Stomach (tissue), 9 donors: ENCODE measurements around the gene FBLL1. TPM values are rescaled to one million over a fixed set of nuclear protein-coding genes. Genes with fewer than 3 reads are reported as not detected.
"Not testable (repeated sequence)": the region's sequence is repeated elsewhere in the genome, so short reads cannot be mapped to it uniquely, and the experiment has no call there.

Experiments used
- DNase-seq, 2 donors: peaks; one replicate each; pipeline versions ENCODE4 v3.0.0 to v3.0.0-alpha.2; 2013 to 2019
- H3K27ac ChIP-seq, 5 donors: fragments of 200-600 bp in 4 of 5; sonication (generic) in 4 of 5; one replicate each; pipeline ENCODE4 v1.5.1; 2013 to 2019; ENCODE audit warnings: mild to moderate bottlenecking in 1 of 5, moderate library complexity in 1 of 5
- H3K27me3 ChIP-seq, 3 donors: fragments of 200-600 bp; sonication (generic); one replicate each; pipeline ENCODE4 v1.5.1; 2017 to 2019; ENCODE audit warnings: mixed run types in 1 of 3
- H3K36me3 ChIP-seq, 4 donors: fragments of 200-600 bp; sonication (generic); 1 replicate in 3 of 4; 2 replicates in 1 of 4; pipeline ENCODE4 v1.5.1; 2016 to 2019
- H3K4me1 ChIP-seq, 4 donors: fragments of 200-600 bp; sonication (generic); one replicate each; pipeline ENCODE4 v1.5.1; 2016 to 2019
- H3K4me3 ChIP-seq, 4 donors: fragments of 200-600 bp; sonication (generic) in 3 of 4; one replicate each; pipeline ENCODE4 v1.5.1; 2016 to 2019; ENCODE audit warnings: mild to moderate bottlenecking in 1 of 4
- H3K9me3 ChIP-seq, 4 donors: fragments of 200-600 bp; sonication (generic); one replicate each; pipeline ENCODE4 v1.5.1; 2016 to 2019
- CTCF ChIP-seq, 7 experiments: fragments of 450-650 bp in 4 of 7; fragments of 200-600 bp in 3 of 7; sonication (generic) in 3 of 7; IDR thresholded peaks; one replicate each; pipeline ENCODE4 v1.5.1; 2016 to 2019; ENCODE audit warnings: antibody characterized with exemption in 7 of 7, control low read depth in 2 of 7, mild to moderate bottlenecking in 1 of 7
- EP300 ChIP-seq: sonication (generic); formaldehyde crosslinking; IDR thresholded peaks from one replicate; pipeline ENCODE4 v1.6.1; 2017; ENCODE audit warnings: antibody characterized with exemption
- POLR2A ChIP-seq, 4 donors: fragments of 450-650 bp; IDR thresholded peaks; one replicate each; pipeline ENCODE4 v1.6.1; 2016; ENCODE audit warnings: antibody characterized with exemption in 4 of 4, control low read depth in 2 of 4, mild to moderate bottlenecking in 1 of 4, moderate library complexity in 1 of 4
- POLR2AphosphoS5 ChIP-seq, 3 donors: sonication (generic); formaldehyde crosslinking; IDR thresholded peaks; one replicate each; pipeline ENCODE4 v1.6.1; 2016; ENCODE audit warnings: antibody characterized with exemption in 3 of 3
- WGBS, 5 donors: extraction: QIAGEN DNeasy Blood & Tissue Kit in 3 of 5; methylation state at CpG; one replicate each; pipeline versions ENCODE4 v1.1.5 to v1.1.7; 2013 to 2018; 5-methylcytosine and 5-hydroxymethylcytosine counted together
- intact Hi-C: fragments of 100-400 bp; cut with DNase I; formaldehyde crosslinking; loops from one replicate; pipeline ENCODE4 v1.15.1; 2023; ENCODE audit warnings: low total_unique reads
- polyA plus RNA-seq, 3 donors: library from polyadenylated mRNA; stranded (reverse); fragments of 200-250 nt; gene quantifications; one replicate each; pipeline ENCODE4 v1.2.3, GENCODE V29; 2013
- total RNA-seq, 5 donors: library from RNA; depleted of rRNA; stranded (reverse); fragments of >200 nt; gene quantifications; one replicate each; pipeline versions ENCODE4 v1.1.0 to v1.2.3, GENCODE V29; 2014 to 2016
- donor health status: healthy with polysubstance abuse.
- donor health status: Bipolar disorder and iron deficiency.
- donor health status: healthy.

FBLL1 gene
- total and polyA plus RNA-seq, 8 donors, result 0.37 to 1.3 (median 0.50) TPM; not detected in 4

GRCh38 chr5:168529374-168530234, 499 bp downstream of the FBLL1 start:
- Histone ChIP-seq H3K4me1 (peaks cover 4 to 15% (median 9%) of the 10 kb centered on the region in 4 donors), H3K36me3 (no peaks in the 10 kb centered on the region), H3K4me3 (peak overlapping the region; percentile 44 to 56 (median 47)), H3K9me3 (peaks cover 0 to 10% (median 6%) of the 10 kb centered on the region in 4 donors), H3K27me3 (peaks cover 0 to 58% (median 34%) of the 10 kb centered on the region in 3 donors), H3K27ac (no peak overlapping the region)
- peak in 1 of 2 donors; percentile 56 for DNase-seq
- no peak for TF ChIP-seq POLR2A (IDR thresholded peaks at IDR 0.05)
- TF ChIP-seq EP300, result no peak
- WGBS, 5 donors, result 17 to 67% (median 21%) methylated on average over 15 to 125 of the region's 125 CpGs
- intact Hi-C loops, result no loop called here

DNA sequence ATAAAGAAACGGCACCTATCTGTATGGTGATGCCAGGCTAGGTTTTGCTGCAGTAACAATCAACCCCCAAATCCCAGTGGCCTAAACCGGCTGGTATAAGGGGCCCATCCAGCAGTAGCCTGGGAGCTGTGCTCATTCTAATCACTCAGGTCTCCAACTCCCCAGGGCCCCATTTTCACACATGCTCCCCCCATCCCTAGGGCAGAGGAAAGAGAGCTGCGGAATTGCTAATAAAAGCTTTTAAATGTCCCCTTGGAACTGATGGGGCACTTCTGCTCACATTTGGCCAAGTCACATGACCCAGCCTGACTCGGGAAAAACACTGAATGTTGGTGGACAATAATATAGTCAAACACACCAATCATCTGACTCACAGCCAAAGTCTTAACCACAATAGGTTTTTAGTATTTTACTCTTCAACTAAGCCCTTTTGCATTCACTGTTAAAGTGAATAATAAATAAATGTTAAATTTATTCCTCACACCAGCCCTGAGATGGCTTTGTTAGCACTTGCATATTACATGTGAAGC, 1.6 kb downstream of the FBLL1 start:
- Histone ChIP-seq H3K4me3 (no peak overlapping the region), H3K36me3 (no peaks in the 10 kb centered on the region), H3K9me3 (peaks cover 0 to 10% (median 6%) of the 10 kb centered on the region in 4 donors), H3K27me3 (peaks cover 0 to 58% (median 34%) of the 10 kb centered on the region in 3 donors), H3K4me1 (peaks cover 4 to 15% (median 9%) of the 10 kb centered on the region in 4 donors), H3K27ac (no peak overlapping the region)
- TF ChIP-seq CTCF (IDR thresholded peaks at IDR 0.05), result no peak
- TF ChIP-seq EP300, result no peak
- no peak for TF ChIP-seq POLR2A (IDR thresholded peaks at IDR 0.05)
- TF ChIP-seq POLR2AphosphoS5 (IDR thresholded peaks at IDR 0.05), result no peak
- intact Hi-C loops, result no loop called here
- DNase-seq, result no peak
- 72 to 83% (median 77%) methylated on average over 4 of the region's 4 CpGs for WGBS, 5 donors

- H3K4me1 ChIP-seq, result peaks cover 4 to 15% (median 9%) of the 10 kb centered on the region in 4 donors
- intact Hi-C loops, result no loop called here
- no peak overlapping the region for H3K27ac ChIP-seq
- peaks cover 0 to 10% (median 6%) of the 10 kb centered on the region in 4 donors for H3K9me3 ChIP-seq
- WGBS, 5 donors, result 76 to 87% (median 81%) methylated on average over 5 of the region's 5 CpGs
- no peak overlapping the region for H3K4me3 ChIP-seq
- H3K27me3 ChIP-seq, result peaks cover 0 to 58% (median 34%) of the 10 kb centered on the region in 3 donors
- no peak for DNase-seq
- no peak for TF ChIP-seq POLR2A (IDR thresholded peaks at IDR 0.05)
- TF ChIP-seq EP300, result no peak
- TF ChIP-seq POLR2AphosphoS5 (IDR thresholded peaks at IDR 0.05), result no peak
- H3K36me3 ChIP-seq, result no peaks in the 10 kb centered on the region
These were observed 2.1 kb downstream of the FBLL1 start for GRCh38 chr5:168531191-168531590.

GRCh38 chr5:168531987-168532864, 3.1 kb downstream of the FBLL1 start:
- Histone ChIP-seq H3K36me3 (no peaks in the 10 kb centered on the region), H3K4me1 (peaks cover 4 to 15% (median 9%) of the 10 kb centered on the region in 4 donors), H3K4me3 (no peak overlapping the region), H3K27me3 (peaks cover 0 to 58% (median 34%) of the 10 kb centered on the region in 3 donors), H3K9me3 (peaks cover 0 to 10% (median 6%) of the 10 kb centered on the region in 4 donors), H3K27ac (no peak overlapping the region)
- 62 to 78% (median 71%) methylated on average over 6 of the region's 6 CpGs for WGBS, 5 donors
- TF ChIP-seq CTCF (IDR thresholded peaks at IDR 0.05), result no peak
- TF ChIP-seq POLR2A (IDR thresholded peaks at IDR 0.05), result no peak
- no peak for TF ChIP-seq EP300
- TF ChIP-seq POLR2AphosphoS5 (IDR thresholded peaks at IDR 0.05), result no peak
- DNase-seq, result no peak
- intact Hi-C loops, result no loop called here

- H3K27me3 ChIP-seq, result peaks cover 0 to 46% (median 23%) of the 10 kb centered on the region in 3 donors
- H3K4me1 ChIP-seq, H3K4me3 ChIP-seq, H3K9me3 ChIP-seq, DNase-seq, H3K27ac ChIP-seq, intact Hi-C loops, H3K36me3 ChIP-seq: not testable (repeated sequence)
- WGBS, 5 donors, result 77 to 96% (median 84%) methylated on average over 7 of the region's 7 CpGs
These were observed 5.2 kb downstream of the FBLL1 start for GRCh38 chr5:168534351-168534750.
